IMR-90 (cell line): Measurements from ENCODE around the gene CRB1. TPM values are rescaled to one million over a fixed set of nuclear protein-coding genes. Genes with fewer than 3 reads are reported as not detected.

Experiments used
- ATAC-seq: fragments of 200-7000 bp; cut with Tn5 transposase; 2 replicates; pipeline ENCODE4 v1.9.1; 2020; ENCODE audit warnings: low read depth, mild to moderate bottlenecking, moderate library complexity
- BruUV-seq: library from RNA; stranded (reverse); fragments of 400-500 nt; replicated peaks from 2 replicates; lab custom pipeline; 2021; lab: Mats Ljungman, UMichigan
- CTCF ChIA-PET: fragments of 300-600 bp; formaldehyde crosslinking; extraction: SDS; loops from one replicate; lab custom pipeline; 2021; ENCODE audit warnings: antibody characterized with exemption; lab: Yijun Ruan, JAX
- POLR2A ChIA-PET: fragments of 300-600 bp; sonication (Branson Sonifier 250); formaldehyde crosslinking; loops from one replicate; lab custom pipeline; 2022; ENCODE audit warnings: antibody characterized with exemption; ENCODE audit not compliant: unreplicated experiment; lab: Charles Lee
- DNase-seq: peaks from one replicate; pipeline ENCODE4 v3.0.0; 2013
- H2AFZ ChIP-seq: replicated peaks from 2 replicates; pipeline ENCODE3; 2013; ENCODE audit warnings: low read length, mild to moderate bottlenecking; ENCODE audit not compliant: poor library complexity
- H2AK5ac ChIP-seq: 2 replicates; pipeline ENCODE4 v1.6.1; 2013; ENCODE audit warnings: low read depth, low read length, inconsistent platforms
- H2AK9ac ChIP-seq: replicated peaks from 2 replicates; pipeline ENCODE3; 2013; ENCODE audit warnings: mild to moderate bottlenecking, low read depth, low read length, moderate library complexity; ENCODE audit not compliant: poor library complexity
- H2BK120ac ChIP-seq: 2 replicates; pipeline ENCODE4 v1.6.1; 2013; ENCODE audit warnings: low read depth, low read length, inconsistent platforms
- H2BK15ac ChIP-seq: 3 replicates; pipeline ENCODE4 v1.6.1; 2013; ENCODE audit warnings: low read depth, low read length, inconsistent platforms
- H2BK20ac ChIP-seq: 2 replicates; pipeline ENCODE4 v1.6.1; 2013; ENCODE audit warnings: low read depth, mild to moderate bottlenecking, inconsistent platforms, low read length, moderate library complexity
- H2BK5ac ChIP-seq: 2 replicates; pipeline ENCODE4 v1.6.1; 2013; ENCODE audit warnings: mild to moderate bottlenecking, low read depth, low read length, inconsistent platforms; ENCODE audit not compliant: poor library complexity, severe bottlenecking
- H3K14ac ChIP-seq: replicated peaks from 2 replicates; pipeline ENCODE4 v1.6.1; 2013; ENCODE audit warnings: low read depth, low read length, inconsistent platforms
- H3K18ac ChIP-seq: 2 replicates; pipeline ENCODE4 v1.6.1; 2013; ENCODE audit warnings: low read depth, low read length, control low read depth
- H3K23ac ChIP-seq: 2 replicates; pipeline ENCODE4 v1.6.1; 2013; ENCODE audit warnings: low read depth, low read length, inconsistent platforms
- H3K27ac ChIP-seq: 2 replicates; pipeline ENCODE4 v1.5.1; 2013; ENCODE audit warnings: mild to moderate bottlenecking, control low read depth, low read length; ENCODE audit not compliant: insufficient read depth
- H3K27me3 ChIP-seq: 2 replicates; pipeline ENCODE4 v1.6.1; 2013; ENCODE audit warnings: low read length; ENCODE audit not compliant: control insufficient read depth, insufficient read depth
- H3K36me3 ChIP-seq: 2 replicates; pipeline ENCODE4 v1.6.1; 2013; ENCODE audit warnings: low read length, mixed read lengths; ENCODE audit not compliant: control insufficient read depth, insufficient read depth
- H3K4ac ChIP-seq: 2 replicates; pipeline ENCODE4 v1.6.1; 2013; ENCODE audit warnings: low read depth, low read length, inconsistent platforms
- H3K4me1 ChIP-seq: 2 replicates; pipeline ENCODE4 v1.6.1; 2013; ENCODE audit warnings: low read length, mixed read lengths; ENCODE audit not compliant: control insufficient read depth, insufficient read depth
- H3K4me2 ChIP-seq: 2 replicates; pipeline ENCODE4 v1.6.1; 2013; ENCODE audit warnings: low read depth, mild to moderate bottlenecking, control low read depth, low read length, moderate library complexity
- H3K4me3 ChIP-seq: 2 replicates; pipeline ENCODE4 v1.5.1; 2013; ENCODE audit warnings: low read depth, mild to moderate bottlenecking, control low read depth, low read length, moderate library complexity; ENCODE audit not compliant: insufficient read depth
- H3K56ac ChIP-seq: 2 replicates; pipeline ENCODE4 v1.6.1; 2013; ENCODE audit warnings: low read length, inconsistent platforms; ENCODE audit not compliant: insufficient read depth; ENCODE audit errors: extremely low read depth
- H3K79me1 ChIP-seq, 2 experiments: 2 replicates each; pipeline ENCODE4 v1.6.1; 2013; ENCODE audit warnings: low read length in 2 of 2, inconsistent platforms in 1 of 2, low read depth in 1 of 2
- H3K9ac ChIP-seq: 2 replicates; pipeline ENCODE4 v1.6.1; 2013; ENCODE audit warnings: low read depth, low read length, control low read depth
- H3K9me1 ChIP-seq: 2 replicates; pipeline ENCODE4 v1.6.1; 2013; ENCODE audit warnings: low read length, inconsistent platforms; ENCODE audit not compliant: insufficient read depth
- H3K9me3 ChIP-seq: 2 replicates; pipeline ENCODE4 v1.6.1; 2013; ENCODE audit warnings: low read length; ENCODE audit not compliant: control insufficient read depth, insufficient read depth
- H4K20me1 ChIP-seq: 2 replicates; pipeline ENCODE4 v1.6.1; 2013; ENCODE audit warnings: low read length, inconsistent platforms; ENCODE audit not compliant: insufficient read depth
- H4K5ac ChIP-seq: 2 replicates; pipeline ENCODE4 v1.6.1; 2013; ENCODE audit warnings: mild to moderate bottlenecking, low read depth, low read length, control low read depth
- H4K8ac ChIP-seq, 2 experiments: 2 replicates each; pipeline ENCODE4 v1.6.1; 2013; ENCODE audit warnings: low read depth in 2 of 2, low read length in 2 of 2, control low read depth in 1 of 2, inconsistent platforms in 1 of 2
- H4K91ac ChIP-seq: 2 replicates; pipeline ENCODE4 v1.6.1; 2013; ENCODE audit warnings: low read depth, low read length, inconsistent platforms; ENCODE audit not compliant: insufficient read depth
- RCOR1 ChIP-seq: IDR thresholded peaks from 2 replicates; pipeline ENCODE4 v1.6.1; 2012; ENCODE audit warnings: mild to moderate bottlenecking, low read length, improper control_type of control experiment; ENCODE audit not compliant: insufficient replicate concordance
- WGBS, 2 experiments: methylation state at CpG; one replicate each; pipeline versions ENCODE4 v1.1.5 to v1.1.7; 2013; ENCODE audit warnings: missing lambda C conversion rate in 2 of 2; ENCODE audit not compliant: insufficient read length in 1 of 2; ENCODE audit errors: extremely low coverage in 2 of 2; 5-methylcytosine and 5-hydroxymethylcytosine counted together
- dilution Hi-C: fragments of 300-500 bp; cut with HindIII; formaldehyde crosslinking; loops from one replicate; pipeline ENCODE4 v1.14.3; 2018; ENCODE audit warnings: low sequenced_read_pairs; ENCODE audit not compliant: unreplicated experiment
- in situ Hi-C: fragments of 300-500 bp; cut with MboI; formaldehyde crosslinking; loops from 3 replicates; pipeline ENCODE4 v1.14.3; 2019; ENCODE audit warnings: low sequenced_read_pairs, inconsistent platforms, mixed read lengths
- intact Hi-C: fragments of 100-400 bp; cut with micrococcal nuclease; formaldehyde crosslinking; loops from 2 replicates; pipeline ENCODE4 v1.10.0; 2022
- polyA plus RNA-seq, 3 experiments: library from polyadenylated mRNA; depleted of rRNA; stranded (reverse); fragments of >200 nt; gene quantifications; 2 replicates each; pipeline ENCODE4 v1.2.3, GENCODE V29; 2012; ENCODE audit warnings: low replicate concordance in 1 of 3
- total RNA-seq: library from RNA; depleted of rRNA; stranded (reverse); fragments of >200 nt; gene quantifications from 2 replicates; pipeline ENCODE4 v1.2.3, GENCODE V29; 2012
- TF ChIP-seq, protein P1 (sequence below): conservative IDR thresholded peaks from 2 replicates; pipeline ENCODE4 v1.5.1; 2012; ENCODE audit warnings: mild to moderate bottlenecking, low read depth, low read length, improper control_type of control experiment

Gene CRB1
- total and polyA plus RNA-seq, 2 of the 4 experiments (the other 2 are of a cell fraction): not detected

DNA sequence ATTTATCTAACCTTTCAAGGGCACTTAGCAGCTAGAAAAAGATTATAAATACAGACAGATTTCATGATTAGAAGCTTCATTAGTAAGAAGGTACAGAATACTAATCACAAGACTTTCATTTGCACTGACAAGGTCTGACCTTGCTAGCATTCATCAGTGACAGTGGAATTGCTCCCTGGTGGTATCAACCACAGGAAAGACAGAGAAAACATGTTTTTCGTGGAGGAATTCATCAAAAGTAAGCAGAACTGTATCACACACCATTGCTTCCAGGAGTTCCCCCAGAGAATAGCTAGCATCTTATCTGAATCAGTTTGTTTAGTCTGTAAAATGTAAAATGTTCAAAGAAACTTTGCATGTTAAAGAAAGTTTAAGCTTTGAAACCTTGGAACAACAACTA lies 20.6 kb upstream of the CRB1 start:
- DNase-seq: no peak
- Histone ChIP-seq H2BK5ac (no peak overlapping the region), H3K79me1 (no peaks in the 10 kb centered on the region), H4K91ac (no peak overlapping the region), H2AFZ (no peak overlapping the region), H3K56ac (no peak overlapping the region), H4K20me1 (no peaks in the 10 kb centered on the region), H4K5ac (no peak overlapping the region), H2BK120ac (no peak overlapping the region), H4K8ac (no peak overlapping the region), H3K27me3 (no peaks in the 10 kb centered on the region), H3K9me1 (no peaks in the 10 kb centered on the region), H3K4me3 (no peak overlapping the region), H3K18ac (no peak overlapping the region), H3K27ac (no peak overlapping the region), H2BK20ac (no peak overlapping the region), H3K4me2 (no peak overlapping the region), H2AK9ac (no peak overlapping the region), H3K4ac (no peak overlapping the region), H3K23ac (no peak overlapping the region), H3K9ac (no peak overlapping the region), H3K36me3 (no peaks in the 10 kb centered on the region), H2AK5ac (no peak overlapping the region), H2BK15ac (no peak overlapping the region), H3K9me3 (no peaks in the 10 kb centered on the region), H3K4me1 (no peaks in the 10 kb centered on the region), H3K14ac (no peak overlapping the region)
- no TSS peak for BruUV-seq
- CTCF ChIA-PET: no interaction called here
- TF ChIP-seq RCOR1: no peak
- TF ChIP-seq, protein P1, sequence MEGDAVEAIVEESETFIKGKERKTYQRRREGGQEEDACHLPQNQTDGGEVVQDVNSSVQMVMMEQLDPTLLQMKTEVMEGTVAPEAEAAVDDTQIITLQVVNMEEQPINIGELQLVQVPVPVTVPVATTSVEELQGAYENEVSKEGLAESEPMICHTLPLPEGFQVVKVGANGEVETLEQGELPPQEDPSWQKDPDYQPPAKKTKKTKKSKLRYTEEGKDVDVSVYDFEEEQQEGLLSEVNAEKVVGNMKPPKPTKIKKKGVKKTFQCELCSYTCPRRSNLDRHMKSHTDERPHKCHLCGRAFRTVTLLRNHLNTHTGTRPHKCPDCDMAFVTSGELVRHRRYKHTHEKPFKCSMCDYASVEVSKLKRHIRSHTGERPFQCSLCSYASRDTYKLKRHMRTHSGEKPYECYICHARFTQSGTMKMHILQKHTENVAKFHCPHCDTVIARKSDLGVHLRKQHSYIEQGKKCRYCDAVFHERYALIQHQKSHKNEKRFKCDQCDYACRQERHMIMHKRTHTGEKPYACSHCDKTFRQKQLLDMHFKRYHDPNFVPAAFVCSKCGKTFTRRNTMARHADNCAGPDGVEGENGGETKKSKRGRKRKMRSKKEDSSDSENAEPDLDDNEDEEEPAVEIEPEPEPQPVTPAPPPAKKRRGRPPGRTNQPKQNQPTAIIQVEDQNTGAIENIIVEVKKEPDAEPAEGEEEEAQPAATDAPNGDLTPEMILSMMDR: no peak
- WGBS, 2 experiments: no CpG with 5 or more reads among the region's 1 CpG
- intact Hi-C loops (no loop called here), in situ Hi-C loops (no loop called here), dilution Hi-C loops (no loop called here)
- POLR2A ChIA-PET: no interaction called here
- no peak for ATAC-seq
